Brain microvascular endothelial cell (primary cell): ENCODE measurements around the gene NOD2.

ENCODE experiments used
- DNase-seq: peaks from one replicate; pipeline ENCODE4 v3.0.0-alpha.2; 2020
- H3K27ac ChIP-seq: fragments of 250-450 bp; sonication (Bioruptor Pico); 2 replicates; pipeline ENCODE4 v1.5.1; 2020; ENCODE audit warnings: mild to moderate bottlenecking, moderate library complexity
- H3K27me3 ChIP-seq: fragments of 250-450 bp; sonication (Bioruptor Pico); replicated peaks from 2 replicates; pipeline ENCODE4 v1.5.1; 2020; ENCODE audit warnings: mild to moderate bottlenecking
- H3K36me3 ChIP-seq: fragments of 250-450 bp; sonication (Bioruptor Pico); replicated peaks from 2 replicates; pipeline ENCODE4 v1.5.1; 2020; ENCODE audit warnings: mild to moderate bottlenecking
- H3K4me3 ChIP-seq: 2 replicates; pipeline ENCODE4 v1.5.1; 2011; ENCODE audit warnings: low read depth, mild to moderate bottlenecking, control low read depth, low read length, moderate library complexity
- CTCF ChIP-seq: IDR thresholded peaks from 2 replicates; pipeline ENCODE4 v1.5.1; 2011; ENCODE audit warnings: low read depth, mild to moderate bottlenecking, moderate library complexity, low read length, control low read depth, inconsistent platforms; ENCODE audit errors: missing control alignments
- in situ Hi-C: cut with HindIII; loops from 2 replicates; pipeline ENCODE4 v1.10.0; 2017; ENCODE audit warnings: low sequenced_read_pairs, low pct_ligation_motif_present

Gene NOD2

GRCh38 chr16:50651835-50652438 is 41.5 kb upstream of the NOD2 start:
- in situ Hi-C loops, result no loop called here
- TF ChIP-seq CTCF, result no peak
- no peak overlapping the region for H3K27ac ChIP-seq
- no peaks in the 10 kb centered on the region for H3K36me3 ChIP-seq
- DNase-seq, result no peak
- H3K27me3 ChIP-seq, result no peaks in the 10 kb centered on the region
- no peak overlapping the region for H3K4me3 ChIP-seq

GRCh38 chr16:50652836-50653425 is 40.5 kb upstream of the NOD2 start:
- Histone ChIP-seq H3K4me3 (no peak overlapping the region), H3K27me3 (no peaks in the 10 kb centered on the region), H3K36me3 (no peaks in the 10 kb centered on the region), H3K27ac (no peak overlapping the region)
- DNase-seq, result no peak
- in situ Hi-C loops, result no loop called here
- TF ChIP-seq CTCF, result no peak

GRCh38 chr16:50653633-50654519 is 39.5 kb upstream of the NOD2 start:
- Histone ChIP-seq H3K27ac (no peak overlapping the region), H3K4me3 (no peak overlapping the region), H3K36me3 (no peaks in the 10 kb centered on the region), H3K27me3 (no peaks in the 10 kb centered on the region)
- in situ Hi-C loops, result no loop called here
- no peak for TF ChIP-seq CTCF
- DNase-seq, result no peak

DNA sequence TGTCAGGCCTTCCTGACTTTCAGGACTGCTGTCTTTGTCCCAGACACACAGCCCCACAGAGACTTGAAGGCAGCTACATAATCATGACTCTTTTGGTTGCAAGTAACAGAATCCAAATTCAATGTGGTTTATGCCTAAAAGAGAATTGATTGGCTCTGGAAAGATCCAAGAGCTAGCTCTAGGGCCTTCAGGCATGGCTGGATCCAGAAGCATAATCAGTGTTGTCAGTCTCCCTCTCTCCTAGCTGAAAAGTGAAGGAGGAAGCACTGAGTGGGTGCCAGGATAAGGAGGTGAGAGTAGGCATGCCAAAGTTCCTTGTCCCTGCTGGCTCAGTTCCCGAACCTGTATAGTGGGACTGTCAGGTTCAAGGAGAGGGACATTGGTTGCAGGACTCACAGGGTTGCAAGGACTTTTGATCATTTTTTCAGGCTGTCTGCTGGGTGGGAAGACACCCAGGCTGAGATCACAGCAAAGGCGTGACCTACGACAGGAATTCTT is 37.8 kb upstream of the NOD2 start:
- TF ChIP-seq CTCF, result no peak
- Histone ChIP-seq H3K27ac (no peak overlapping the region), H3K36me3 (no peaks in the 10 kb centered on the region), H3K27me3 (no peaks in the 10 kb centered on the region), H3K4me3 (no peak overlapping the region)
- no peak for DNase-seq
- in situ Hi-C loops, result no loop called here

DNA sequence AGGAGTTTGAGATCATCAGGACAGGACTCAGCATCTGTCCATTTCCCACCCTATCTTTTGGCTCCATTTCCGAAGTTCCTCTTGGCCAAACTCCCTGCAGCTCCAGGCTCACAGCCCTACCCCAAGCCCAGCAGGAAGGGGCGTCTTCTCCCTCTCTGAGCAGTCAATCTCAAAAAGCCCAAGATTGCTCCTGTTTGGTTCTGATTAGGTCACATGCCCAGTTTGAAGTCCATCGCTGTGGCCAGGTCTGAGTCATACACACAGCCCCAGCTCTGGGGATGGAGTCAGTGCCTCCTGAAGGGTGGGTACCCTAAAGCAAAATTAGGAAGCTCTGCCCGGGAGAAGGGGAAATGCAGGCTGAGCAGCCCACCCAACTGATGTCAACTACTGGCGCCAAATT is 36.2 kb upstream of the NOD2 start:
- Histone ChIP-seq H3K27ac (no peak overlapping the region), H3K27me3 (no peaks in the 10 kb centered on the region), H3K4me3 (no peak overlapping the region), H3K36me3 (no peaks in the 10 kb centered on the region)
- no peak for TF ChIP-seq CTCF
- in situ Hi-C loops, result no loop called here
- DNase-seq, result no peak
